Endothelial cell of umbilical vein (primary cell): ENCODE measurements around the gene ULK1. TPM values are rescaled to one million over a fixed set of nuclear protein-coding genes. Genes with fewer than 3 reads are reported as not detected.
"Not testable (repeated sequence)": the region's sequence is repeated elsewhere in the genome, so short reads cannot be mapped to it uniquely, and the experiment has no call there.

ENCODE experiments used
- BruUV-seq: library from RNA; stranded (reverse); fragments of 400-500 nt; replicated peaks from 2 replicates; lab custom pipeline; 2021; lab: Mats Ljungman, UMichigan
- CTCF ChIA-PET: fragments of 300-600, 350-600 bp; sonication (Branson Sonifier 250); formaldehyde crosslinking; loops from one replicate; lab custom pipeline; 2021; ENCODE audit warnings: antibody characterized with exemption, inconsistent platforms; lab: Charles Lee
- POLR2A ChIA-PET: fragments of 300-600, 350-600 bp; sonication (Branson Sonifier 250); formaldehyde crosslinking; loops from one replicate; lab custom pipeline; 2021; ENCODE audit warnings: antibody characterized with exemption, inconsistent platforms; lab: Charles Lee
- DNase-seq: peaks from one replicate; pipeline ENCODE4 v3.0.0-alpha.2; 2011; ENCODE audit warnings: low read depth, low spot score
- FAIRE-seq: peaks from 2 replicates; lab custom pipeline; 2011; peaks lifted over from hg19 to GRCh38; lab: Jason Lieb, UNC
- H2AFZ ChIP-seq: 2 replicates; pipeline ENCODE4 v1.6.0; 2012; ENCODE audit warnings: low read depth, low read length, control low read depth, inconsistent platforms
- H3K27ac ChIP-seq: 2 replicates; pipeline ENCODE4 v1.5.1; 2011; ENCODE audit warnings: low read depth, mild to moderate bottlenecking, control low read depth, low read length, moderate library complexity; ENCODE audit not compliant: insufficient read depth
- H3K27me3 ChIP-seq, 2 experiments: 2 replicates each; pipeline versions ENCODE4 v1.6.0 to v1.6.1; 2011; ENCODE audit warnings: low read length in 2 of 2, mixed read lengths in 1 of 2; ENCODE audit not compliant: control insufficient read depth in 2 of 2, insufficient read depth in 2 of 2
- H3K36me3 ChIP-seq, 2 experiments: 2 replicates in 1 of 2; 3 replicates in 1 of 2; pipeline ENCODE4 v1.5.1; 2011; ENCODE audit warnings: low read length in 2 of 2, mild to moderate bottlenecking in 1 of 2, moderate library complexity in 1 of 2; ENCODE audit not compliant: control insufficient read depth in 2 of 2, insufficient read depth in 2 of 2; ENCODE audit errors: extremely low read depth in 1 of 2
- H3K4me1 ChIP-seq: 3 replicates; pipeline ENCODE4 v1.5.1; 2011; ENCODE audit warnings: mild to moderate bottlenecking, low read length; ENCODE audit not compliant: control insufficient read depth, insufficient read depth; ENCODE audit errors: extremely low read depth
- H3K4me2 ChIP-seq: 2 replicates; pipeline ENCODE4 v1.6.1; 2011; ENCODE audit warnings: low read length, control low read depth, mixed read lengths; ENCODE audit not compliant: insufficient read depth
- H3K4me3 ChIP-seq, 3 experiments: fragments of 200-600 bp in 1 of 3; sonication (generic), shearing (Covaris generic) in 1 of 3; replicated peaks in 1 of 3; 2 replicates each; pipeline ENCODE4 v1.5.1; 2011 to 2016; ENCODE audit warnings: control low read depth in 3 of 3, low read length in 3 of 3, mild to moderate bottlenecking in 2 of 3, inconsistent platforms in 1 of 3, low read depth in 1 of 3, moderate library complexity in 1 of 3; ENCODE audit not compliant: insufficient read depth in 1 of 3
- H3K79me2 ChIP-seq: 2 replicates; pipeline ENCODE4 v1.6.0; 2012; ENCODE audit warnings: low read length, inconsistent platforms; ENCODE audit not compliant: control insufficient read depth, insufficient read depth
- H3K9ac ChIP-seq: replicated peaks from 2 replicates; pipeline ENCODE3; 2011; ENCODE audit warnings: low read length, control low read depth; ENCODE audit not compliant: insufficient read depth; ENCODE audit errors: extremely low read depth
- H3K9me1 ChIP-seq: replicated peaks from 3 replicates; pipeline ENCODE4 v1.6.0; 2011; ENCODE audit warnings: mild to moderate bottlenecking, low read length; ENCODE audit not compliant: control insufficient read depth, insufficient read depth; ENCODE audit errors: extremely low read depth
- H3K9me3 ChIP-seq: replicated peaks from 2 replicates; pipeline ENCODE4 v1.5.1; 2012; ENCODE audit warnings: low read length, inconsistent platforms; ENCODE audit not compliant: control insufficient read depth, insufficient read depth
- H4K20me1 ChIP-seq: replicated peaks from 2 replicates; pipeline ENCODE3; 2011; ENCODE audit warnings: mild to moderate bottlenecking, low read length; ENCODE audit not compliant: control insufficient read depth, insufficient read depth; ENCODE audit errors: extremely low read depth
- CTCF ChIP-seq, 2 donors: IDR thresholded peaks; 1 replicate in 1 of 2; 2 replicates in 1 of 2; pipeline ENCODE4 v1.5.1; 2011; ENCODE audit warnings: low read length in 2 of 2, mild to moderate bottlenecking in 2 of 2, moderate library complexity in 2 of 2, control low read depth in 1 of 2, inconsistent platforms in 1 of 2, low read depth in 1 of 2; ENCODE audit not compliant: insufficient read depth in 1 of 2; ENCODE audit errors: extremely low read depth in 1 of 2
- EZH2 ChIP-seq: IDR thresholded peaks from 2 replicates; pipeline ENCODE4 v1.6.1; 2012; ENCODE audit warnings: borderline replicate concordance, low read depth, mild to moderate bottlenecking, moderate library complexity, low read length, inconsistent platforms; ENCODE audit not compliant: severe bottlenecking
- FOS ChIP-seq: IDR thresholded peaks from 2 replicates; pipeline ENCODE4 v1.6.1; 2011; ENCODE audit warnings: mild to moderate bottlenecking, low read length, moderate library complexity, borderline replicate concordance; ENCODE audit not compliant: insufficient read depth
- GATA2 ChIP-seq: IDR thresholded peaks from 2 replicates; pipeline ENCODE4 v1.7.0; 2011; ENCODE audit warnings: low read depth, mild to moderate bottlenecking, moderate library complexity, mixed read lengths, low read length; ENCODE audit not compliant: insufficient read length, insufficient read depth
- JUN ChIP-seq: IDR thresholded peaks from 2 replicates; pipeline ENCODE4 v1.6.1; 2011; ENCODE audit warnings: borderline replicate concordance, low read depth; ENCODE audit not compliant: insufficient read length, insufficient read depth
- MAX ChIP-seq: IDR thresholded peaks from 2 replicates; pipeline ENCODE4 v1.6.1; 2011; ENCODE audit not compliant: insufficient read depth, insufficient read length
- MYC ChIP-seq: IDR thresholded peaks from one replicate; pipeline ENCODE4 v1.6.1; 2011; ENCODE audit warnings: mild to moderate bottlenecking, low read depth, low read length
- POLR2A ChIP-seq: IDR thresholded peaks from 2 replicates; pipeline ENCODE4 v1.6.1; 2012; ENCODE audit warnings: low read depth, mild to moderate bottlenecking, control low read depth, low read length
- POLR2AphosphoS5 ChIP-seq: IDR thresholded peaks from 2 replicates; pipeline ENCODE4 v1.6.1; 2012; ENCODE audit warnings: low read depth, mild to moderate bottlenecking, control low read depth, low read length, moderate library complexity; ENCODE audit not compliant: insufficient read depth
- dilution Hi-C: fragments of 300-500 bp; cut with MboI; formaldehyde crosslinking; loops from one replicate; pipeline ENCODE4 v1.15.0; 2019; ENCODE audit warnings: low sequenced_read_pairs; ENCODE audit not compliant: extremely low pct_ligation_motif_present
- intact Hi-C: fragments of 100-400 bp; cut with micrococcal nuclease; formaldehyde crosslinking; loops from one replicate; pipeline ENCODE4 v1.10.0; 2022
- polyA plus RNA-seq, 4 experiments: library from polyadenylated mRNA; depleted of rRNA in 3 of 4; stranded (reverse) in 3 of 4; unstranded in 1 of 4; fragments of >200 nt; gene quantifications; 2 replicates each; pipeline versions ENCODE4 v1.2.1 to v1.2.3, GENCODE V29; 2011 to 2012; ENCODE audit warnings: missing spikeins in 1 of 4
- total RNA-seq: library from RNA; stranded (reverse); gene quantifications from 2 replicates; pipeline ENCODE4 v1.2.3, GENCODE V29; 2021

Gene ULK1
- total and polyA plus RNA-seq, 2 donors (not counting 3 experiments of a cell fraction or from before 2014, with no cell fraction given): 14.4 to 38.2 TPM

- no peaks in the 10 kb centered on the region for H3K36me3 ChIP-seq
- no peaks in the 10 kb centered on the region for H3K9me1 ChIP-seq
- no peak overlapping the region for H2AFZ ChIP-seq
- H3K27ac ChIP-seq: no peak overlapping the region
- H3K9me3 ChIP-seq: no peaks in the 10 kb centered on the region
- intact Hi-C loops: no loop called here
- ChIA-PET POLR2A (no interaction called here), CTCF (no interaction called here)
- H3K79me2 ChIP-seq: no peaks in the 10 kb centered on the region
- H3K4me3 ChIP-seq: no peak overlapping the region
- H3K27me3 ChIP-seq: peaks cover 0 to 2% of the 10 kb centered on the region in 2 experiments
- no peak overlapping the region for H3K9ac ChIP-seq
- no peaks in the 10 kb centered on the region for H3K4me1 ChIP-seq
- no peak overlapping the region for H3K4me2 ChIP-seq
- H4K20me1 ChIP-seq: no peaks in the 10 kb centered on the region
- FAIRE-seq (no peak), DNase-seq (no peak)
- BruUV-seq: no TSS peak
- dilution Hi-C loops: no loop called here
- TF ChIP-seq GATA2 (no peak), CTCF (IDR thresholded peaks at IDR 0.05; ENCODE audit: extremely low read depth in 1 of 2, insufficient read depth in 1 of 2, low read depth in 1 of 2, low read length in 2 of 2) (no peak), MYC (no peak), POLR2A (no peak), MAX (no peak), FOS (no peak), POLR2AphosphoS5 (no peak), JUN (no peak), EZH2 (no peak)
Observed at GRCh38 chr12:131873293-131873692, 21.1 kb upstream of the ULK1 start.

DNA sequence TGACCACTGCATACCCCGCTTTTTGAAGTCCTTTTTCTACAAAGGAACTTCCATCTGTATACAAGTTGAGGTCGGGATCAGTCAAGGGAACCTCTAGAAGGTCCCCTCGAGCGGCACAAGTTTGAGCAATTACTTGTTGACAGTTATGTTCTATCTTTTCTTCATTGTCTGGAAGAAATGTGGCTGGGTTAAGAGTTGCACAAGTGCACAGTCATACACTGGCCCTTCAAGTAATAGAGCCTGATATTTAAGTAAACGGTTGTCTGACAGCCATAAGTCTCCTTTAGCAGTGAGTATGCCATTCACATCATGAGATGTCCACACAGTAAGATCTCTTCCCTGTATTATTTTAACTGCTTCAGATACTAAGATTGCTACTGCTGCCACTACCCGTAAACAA lies 19.4 kb upstream of the ULK1 start:
- H3K27me3 ChIP-seq, H3K27ac ChIP-seq, FAIRE-seq, H3K4me1 ChIP-seq, H3K9me3 ChIP-seq, CTCF ChIA-PET, H3K9ac ChIP-seq, H3K4me3 ChIP-seq, H3K79me2 ChIP-seq, H3K36me3 ChIP-seq, H3K4me2 ChIP-seq, H2AFZ ChIP-seq, H4K20me1 ChIP-seq, DNase-seq, intact Hi-C loops, dilution Hi-C loops, BruUV-seq, POLR2A ChIA-PET, H3K9me1 ChIP-seq: not testable (repeated sequence)

- CTCF ChIA-PET, H3K4me1 ChIP-seq, H4K20me1 ChIP-seq, H3K27me3 ChIP-seq, FAIRE-seq, BruUV-seq, H2AFZ ChIP-seq, POLR2A ChIA-PET, H3K36me3 ChIP-seq, H3K27ac ChIP-seq, H3K4me2 ChIP-seq, dilution Hi-C loops, H3K4me3 ChIP-seq, H3K9me1 ChIP-seq, H3K79me2 ChIP-seq, H3K9ac ChIP-seq, DNase-seq, intact Hi-C loops, H3K9me3 ChIP-seq: not testable (repeated sequence)
Observed at GRCh38 chr12:131877216-131877615, 17.2 kb upstream of the ULK1 start.
